Measurements from ENCODE around the gene FAM174A.

The FAM174A gene

DNA sequence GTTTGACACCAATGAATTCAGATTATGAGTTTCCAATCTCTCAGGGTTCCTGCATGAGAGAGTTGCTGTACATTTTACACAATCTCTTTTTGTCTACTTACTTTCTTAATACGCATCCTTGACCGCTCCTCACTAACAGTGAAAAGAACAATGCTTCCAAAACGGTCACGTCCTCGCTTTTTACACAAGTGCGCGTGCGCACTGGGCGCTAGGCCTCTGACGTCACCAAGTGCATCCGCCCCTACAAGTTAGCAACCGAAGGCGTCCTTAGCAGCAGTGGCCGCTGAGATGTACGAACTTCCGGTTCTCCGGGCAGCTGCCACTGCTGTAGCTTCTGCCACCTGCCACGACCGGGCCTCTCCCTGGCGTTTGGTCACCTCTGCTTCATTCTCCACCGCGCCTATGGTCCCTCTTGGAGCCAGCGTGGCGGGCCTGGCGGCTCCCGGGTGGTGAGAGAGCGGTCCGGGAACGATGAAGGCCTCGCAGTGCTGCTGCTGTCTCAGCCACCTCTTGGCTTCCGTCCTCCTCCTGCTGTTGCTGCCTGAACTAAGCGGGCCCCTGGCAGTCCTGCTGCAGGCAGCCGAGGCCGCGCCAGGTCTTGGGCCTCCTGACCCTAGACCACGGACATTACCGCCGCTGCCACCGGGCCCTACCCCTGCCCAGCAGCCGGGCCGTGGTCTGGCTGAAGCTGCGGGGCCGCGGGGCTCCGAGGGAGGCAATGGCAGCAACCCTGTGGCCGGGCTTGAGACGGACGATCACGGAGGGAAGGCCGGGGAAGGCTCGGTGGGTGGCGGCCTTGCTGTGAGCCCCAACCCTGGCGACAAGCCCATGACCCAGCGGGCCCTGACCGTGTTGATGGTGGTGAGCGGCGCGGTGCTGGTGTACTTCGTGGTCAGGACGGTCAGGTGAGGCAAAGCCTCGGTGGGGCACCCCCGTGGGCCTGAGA, at the start of gene FAM174A:
Gene FAM174A, plus strand, starts transcription at position 315 of the 946 bp plus-strand sequence. Its CDS starts 157 bp downstream, at position 472.
- DNase-seq (ENCODE audit: low read depth) = peak; percentile 86

DNA sequence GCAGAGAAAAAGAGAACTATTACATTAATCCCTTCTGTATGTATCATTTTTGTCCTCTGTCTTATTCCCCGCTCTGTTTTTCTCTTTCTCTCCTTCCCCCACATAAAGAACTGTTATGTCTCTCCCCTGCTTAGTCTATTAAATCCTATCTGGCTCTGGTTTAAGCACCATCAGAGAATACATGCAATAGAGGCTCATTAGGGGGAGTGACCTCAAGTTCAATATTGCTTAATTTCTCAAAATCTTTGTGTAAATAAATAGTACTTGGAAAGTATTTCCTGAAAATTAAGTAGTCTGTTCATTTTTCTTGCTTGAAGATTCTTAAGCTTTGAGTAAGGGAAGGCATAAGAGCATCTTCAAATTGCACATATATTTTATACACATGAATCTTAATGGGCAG, 41.2 kb upstream of the FAM174A start:
- DNase-seq (ENCODE audit: low read depth) = no peak

DNA sequence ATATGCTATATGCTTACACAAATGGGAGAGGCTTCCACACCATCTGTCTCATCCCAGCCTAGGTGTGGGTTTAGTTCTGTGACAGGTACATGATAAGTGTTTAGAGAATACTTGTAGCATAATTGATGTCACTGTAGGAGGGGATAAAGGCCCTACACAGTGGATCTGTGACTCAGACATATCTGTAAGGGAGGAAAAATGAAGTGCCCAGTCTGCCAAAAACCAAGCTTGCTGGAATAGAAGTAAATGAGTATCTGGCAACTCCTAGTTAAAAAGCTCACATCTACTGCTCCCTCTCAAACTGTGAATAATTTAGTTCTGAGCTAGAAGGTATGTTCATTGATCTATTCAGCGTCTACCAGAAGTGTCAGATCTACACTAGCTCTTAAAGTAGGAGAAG, 38.9 kb upstream of the FAM174A start:
- DNase-seq (ENCODE audit: low read depth) = no peak

DNA sequence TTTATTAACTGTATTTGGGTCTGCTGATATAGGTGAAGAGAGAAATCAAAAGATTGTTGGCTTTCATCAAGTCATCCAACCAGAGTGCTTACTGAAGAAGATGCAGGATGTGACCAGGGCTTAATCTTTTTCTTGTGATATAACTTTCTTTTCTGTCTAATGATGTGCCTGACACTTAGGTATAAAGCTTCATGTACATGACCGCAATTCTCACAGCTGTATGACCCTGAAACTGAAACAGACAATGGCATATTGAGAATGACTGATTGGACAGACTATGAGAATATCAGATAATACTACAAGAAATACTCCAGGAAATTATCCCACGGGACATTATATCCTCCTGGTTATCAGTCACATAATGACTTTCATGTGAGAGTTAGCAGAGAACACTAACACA, 32.5 kb upstream of the FAM174A start:
- DNase-seq (ENCODE audit: low read depth) = no peak

DNA sequence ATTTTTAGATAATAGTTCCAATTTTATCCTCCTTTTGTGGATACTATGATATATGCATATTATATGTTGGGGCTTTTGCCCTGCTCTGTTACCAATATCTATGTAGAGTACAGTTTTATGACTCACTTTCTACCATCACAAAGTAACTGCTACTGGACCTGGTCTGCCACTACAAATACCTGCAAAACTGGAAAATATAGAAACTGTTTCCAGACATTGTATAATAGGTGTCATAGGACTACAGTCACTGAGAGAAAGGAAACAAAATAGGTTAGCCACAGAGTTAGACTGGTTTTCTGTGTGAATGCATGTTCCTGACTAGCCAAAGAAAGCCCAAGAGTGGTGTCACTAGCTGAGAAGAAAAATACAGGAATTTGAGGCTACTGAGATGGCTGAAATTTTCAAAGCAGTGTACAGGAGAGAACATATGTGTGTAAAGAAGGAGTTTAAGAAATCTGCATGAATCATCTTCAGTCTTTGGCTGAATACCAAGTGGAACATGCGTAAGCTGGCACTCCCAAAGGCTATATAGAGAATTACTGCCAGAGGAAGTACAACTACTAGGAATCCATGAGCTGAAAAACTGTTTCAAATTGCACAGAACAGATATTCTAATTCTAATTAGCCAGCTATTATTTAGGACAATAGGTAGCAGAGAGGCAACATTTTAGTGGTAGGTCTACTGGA, 29.0 kb upstream of the FAM174A start:
- DNase-seq (ENCODE audit: low read depth) = no peak

DNA sequence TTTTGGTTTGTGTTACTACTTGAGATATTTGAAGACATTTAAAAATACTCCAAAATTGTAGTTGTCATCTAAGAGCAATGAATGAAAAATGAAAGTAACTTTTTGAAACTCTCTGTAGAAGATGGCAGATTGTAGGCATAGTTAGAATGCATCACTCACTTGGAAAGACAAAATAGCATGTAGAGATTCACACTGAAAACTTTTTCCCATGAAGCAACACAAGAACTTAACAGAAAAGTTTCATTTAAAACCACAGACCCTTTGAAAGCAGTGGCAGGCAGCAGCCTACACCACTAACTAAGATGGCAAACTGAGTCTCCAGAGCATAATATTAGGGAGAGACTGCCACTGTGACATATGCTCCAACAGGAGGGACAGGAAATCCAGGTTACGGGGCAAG, 18.9 kb upstream of the FAM174A start:
- no peak for DNase-seq (ENCODE audit: low read depth)

DNA sequence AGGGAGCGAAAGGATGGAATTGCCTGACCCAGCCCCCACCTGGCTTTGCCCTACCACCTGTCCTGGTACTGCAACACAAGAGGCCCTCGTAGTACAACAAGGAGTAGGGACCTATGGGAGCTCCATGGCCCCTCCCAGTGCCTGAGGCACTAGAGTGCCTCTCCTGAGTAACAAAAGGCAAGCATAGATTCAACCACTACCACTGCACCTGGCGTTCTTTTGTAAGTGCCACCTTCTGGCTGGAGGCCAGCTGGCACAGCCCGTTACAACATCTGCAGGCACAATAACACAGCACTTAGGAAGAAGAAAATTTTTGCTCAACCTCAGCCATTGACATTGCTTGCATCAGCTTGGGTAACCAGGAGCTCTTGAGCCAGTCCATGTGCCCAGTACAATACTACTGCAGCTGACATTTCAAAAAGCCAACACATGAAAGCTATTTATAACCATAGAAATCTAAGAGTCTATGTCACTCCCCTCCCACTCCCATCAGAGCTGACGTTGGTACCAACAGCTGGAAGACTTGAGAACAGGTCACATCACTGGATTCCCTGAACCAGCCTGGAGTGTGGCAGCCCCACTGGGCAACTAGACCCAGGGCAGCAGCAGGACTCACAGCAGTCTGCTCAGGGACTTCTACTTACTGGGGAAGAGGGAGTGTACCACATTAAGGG, 17.7 kb upstream of the FAM174A start:
- no peak for DNase-seq (ENCODE audit: low read depth)

DNA sequence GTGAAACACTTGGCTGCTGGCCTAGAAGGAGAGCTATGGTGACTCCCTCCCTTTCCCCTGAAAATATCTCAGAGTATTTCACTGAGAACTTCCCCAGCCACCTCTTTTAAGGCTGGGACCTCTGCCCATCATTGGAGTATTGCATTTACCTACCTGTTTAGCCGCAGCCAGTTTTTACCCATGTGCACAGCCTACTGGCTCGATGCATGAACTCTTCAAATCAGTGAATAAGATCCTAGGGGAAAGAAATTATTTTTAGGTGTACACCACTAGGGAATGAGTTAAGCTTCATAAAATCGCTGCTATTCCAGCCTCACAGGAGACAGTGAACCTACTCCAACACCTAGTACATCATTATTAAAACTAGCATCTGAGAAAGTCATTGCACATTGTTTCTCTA, 16.8 kb upstream of the FAM174A start:
- DNase-seq (ENCODE audit: low read depth) = no peak

DNA sequence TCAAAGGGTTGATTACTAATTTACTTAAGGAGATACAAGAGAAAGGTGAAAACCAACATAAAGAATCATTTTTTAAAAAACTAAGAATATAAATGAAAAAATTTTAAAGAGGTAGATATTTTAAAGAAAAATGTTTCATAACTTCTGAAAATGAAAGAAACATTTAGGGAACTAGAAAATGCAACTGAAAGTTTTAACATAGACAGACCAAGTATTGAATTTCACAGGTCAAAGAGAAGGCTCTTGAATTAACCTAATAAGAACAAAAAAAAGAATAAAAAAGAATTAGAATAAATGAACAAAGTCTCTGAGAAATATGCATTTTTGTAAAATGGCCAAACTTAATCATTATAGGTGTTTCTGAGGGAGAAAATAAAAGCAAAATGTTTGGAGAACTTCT, 16.1 kb upstream of the FAM174A start:
- DNase-seq (ENCODE audit: low read depth) = no peak

DNA sequence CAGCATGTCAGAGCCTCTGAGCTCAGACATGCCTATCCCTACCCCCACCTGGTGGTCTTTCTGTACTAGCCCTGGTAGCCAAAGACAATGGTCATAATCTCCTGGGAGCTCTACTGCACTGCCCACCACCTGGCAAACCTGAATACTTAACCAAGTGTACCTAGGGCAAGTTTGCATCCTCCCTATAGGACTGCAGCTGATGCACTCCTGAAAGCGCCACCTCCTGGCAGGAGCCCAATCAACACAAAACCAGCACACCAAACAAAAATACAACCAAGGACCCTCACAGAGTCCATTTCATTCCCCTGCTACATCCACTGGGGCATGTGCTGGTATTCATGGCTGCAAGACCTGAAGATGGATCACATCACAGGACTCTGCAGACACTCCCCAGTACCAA, 14.8 kb upstream of the FAM174A start:
- no peak for DNase-seq (ENCODE audit: low read depth)

DNA sequence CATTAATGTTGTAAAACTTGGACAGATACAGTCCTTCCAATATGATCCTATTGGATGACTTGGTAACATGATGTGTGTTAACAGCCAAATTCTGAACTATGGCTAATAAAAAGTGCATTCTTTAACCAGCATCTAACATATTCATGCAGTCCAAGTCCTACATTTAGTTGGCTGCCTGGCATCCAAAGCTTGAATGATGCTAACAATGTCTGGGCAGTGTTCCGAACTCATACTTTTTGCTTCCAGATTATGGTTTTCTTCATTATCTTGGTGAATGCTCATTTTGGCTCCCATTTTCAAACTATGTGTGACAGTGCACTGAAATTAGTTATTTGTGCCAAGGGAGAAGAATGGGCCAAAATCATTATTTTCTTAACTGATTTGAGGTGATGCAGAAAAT, 2.8 kb downstream of the FAM174A start:
- no peak for DNase-seq (ENCODE audit: low read depth)

DNA sequence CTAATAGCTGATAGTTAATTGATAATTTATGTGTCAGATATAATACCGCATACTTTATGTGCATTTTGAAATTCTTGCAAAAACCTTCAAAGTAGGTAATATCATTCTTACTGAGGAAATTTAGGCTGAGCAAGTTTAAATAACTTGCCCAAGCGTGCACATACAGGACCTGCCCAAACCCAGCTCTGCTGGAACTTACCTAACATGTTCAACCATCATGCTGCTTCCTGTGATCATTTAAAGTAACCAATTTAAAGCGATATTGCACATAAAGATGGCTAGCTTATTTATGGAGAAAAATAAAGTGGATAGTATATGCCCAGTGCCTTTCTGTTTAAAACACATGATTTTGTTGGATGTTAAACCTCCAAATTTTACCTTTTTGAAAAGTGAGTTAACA, 4.3 kb downstream of the FAM174A start:
- DNase-seq (ENCODE audit: low read depth) = no peak

DNA sequence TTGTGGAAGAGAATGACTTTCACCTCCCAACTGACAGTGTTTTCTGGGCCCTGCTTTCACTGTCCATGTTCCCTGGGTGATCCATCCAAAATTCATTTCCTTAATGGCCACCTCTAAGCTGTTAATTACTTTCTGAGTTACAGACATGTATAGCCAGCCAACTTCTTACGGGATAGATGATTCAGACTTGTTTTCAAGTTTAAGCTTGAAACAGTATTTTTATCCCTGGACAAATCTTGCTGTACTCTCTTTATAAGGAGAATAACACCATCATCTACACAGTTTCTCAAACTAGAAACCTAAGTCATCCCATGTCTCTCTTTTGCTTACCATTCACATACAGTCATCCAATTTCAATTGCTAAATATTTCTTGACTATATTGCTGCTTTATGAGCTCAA, 6.9 kb downstream of the FAM174A start:
- DNase-seq (ENCODE audit: low read depth) = no peak

DNA sequence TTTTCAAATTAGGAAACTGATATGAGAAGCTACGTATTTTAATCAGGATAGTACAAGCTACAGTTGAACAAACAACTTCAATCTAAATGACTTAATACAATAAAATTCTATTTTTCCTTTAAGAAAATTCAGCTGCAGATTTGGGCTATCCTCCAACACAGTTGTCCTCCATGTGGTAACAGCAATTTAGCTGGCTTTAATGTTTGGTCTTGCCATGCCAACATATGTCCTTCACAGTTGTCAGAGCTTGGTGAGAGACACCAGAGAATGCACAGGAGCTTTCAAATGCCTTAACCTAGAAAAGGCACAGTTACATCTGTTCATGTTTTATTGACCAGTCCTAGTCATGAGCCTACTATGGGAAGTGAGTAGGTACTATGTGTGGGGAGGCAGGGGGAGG, 10.8 kb downstream of the FAM174A start:
- DNase-seq (ENCODE audit: low read depth) = no peak

DNA sequence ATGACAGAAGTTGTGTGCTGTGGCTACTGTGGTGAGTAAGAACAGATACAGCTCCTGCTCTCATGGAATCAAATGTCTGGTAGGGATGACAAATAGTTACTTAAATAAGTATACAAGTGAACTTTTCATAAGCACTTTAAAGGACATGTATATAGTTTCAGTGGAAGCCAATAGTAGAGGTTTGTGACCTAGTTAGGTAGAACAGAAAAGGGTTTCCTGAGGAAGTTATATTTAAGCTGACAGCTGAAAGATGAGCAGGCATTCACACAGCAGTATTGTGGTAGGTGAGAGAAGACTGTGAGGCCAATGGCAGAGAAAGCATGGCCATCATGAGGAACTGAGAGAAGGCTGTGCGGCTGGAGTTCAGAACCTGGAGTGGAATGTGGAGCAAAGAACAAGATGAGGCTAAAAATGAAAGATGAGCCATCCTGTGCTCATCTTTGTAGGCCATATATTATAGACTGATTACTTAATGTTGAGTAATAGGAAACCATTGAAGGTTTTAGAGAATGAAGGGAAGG, 15.4 kb downstream of the FAM174A start:
- no peak for DNase-seq (ENCODE audit: low read depth)

DNA sequence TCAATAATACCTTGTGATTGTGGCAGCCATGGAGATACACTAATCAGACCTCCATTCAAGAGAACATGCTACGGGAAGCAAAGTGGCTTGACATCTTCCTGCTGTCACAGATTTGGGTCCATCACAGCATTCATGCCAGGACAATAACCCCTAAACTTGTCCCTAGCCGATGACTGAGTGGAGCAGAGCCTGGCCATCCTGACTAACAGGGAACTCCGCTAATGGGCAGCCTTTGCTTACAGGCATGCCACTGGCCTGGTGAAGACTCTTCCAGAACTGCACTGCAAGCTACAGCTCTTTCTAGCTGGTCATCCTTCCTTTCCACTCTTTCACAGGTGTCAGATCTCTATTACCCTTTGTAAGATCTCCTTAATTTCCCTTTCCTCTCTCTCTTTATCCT, 16.0 kb downstream of the FAM174A start:
- DNase-seq (ENCODE audit: low read depth) = no peak

DNA sequence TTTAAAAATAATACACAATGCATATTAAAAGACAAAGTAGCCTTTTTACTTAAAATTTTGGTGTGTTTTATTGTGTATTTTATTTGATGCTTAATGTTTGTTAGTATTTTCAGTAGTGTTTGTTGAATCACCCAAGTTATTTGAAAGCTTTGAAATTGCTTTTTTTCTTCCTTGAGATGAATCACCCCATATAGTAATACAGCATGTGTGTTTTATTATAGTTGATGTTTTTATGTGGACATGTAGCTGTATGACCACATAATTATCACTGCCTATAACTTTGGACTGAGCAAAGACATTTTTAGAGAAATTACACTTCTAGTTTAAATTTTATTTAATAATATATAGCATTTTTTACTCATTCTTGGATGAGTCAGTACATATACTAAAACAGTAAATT, 18.0 kb downstream of the FAM174A start:
- no peak for DNase-seq (ENCODE audit: low read depth)

DNA sequence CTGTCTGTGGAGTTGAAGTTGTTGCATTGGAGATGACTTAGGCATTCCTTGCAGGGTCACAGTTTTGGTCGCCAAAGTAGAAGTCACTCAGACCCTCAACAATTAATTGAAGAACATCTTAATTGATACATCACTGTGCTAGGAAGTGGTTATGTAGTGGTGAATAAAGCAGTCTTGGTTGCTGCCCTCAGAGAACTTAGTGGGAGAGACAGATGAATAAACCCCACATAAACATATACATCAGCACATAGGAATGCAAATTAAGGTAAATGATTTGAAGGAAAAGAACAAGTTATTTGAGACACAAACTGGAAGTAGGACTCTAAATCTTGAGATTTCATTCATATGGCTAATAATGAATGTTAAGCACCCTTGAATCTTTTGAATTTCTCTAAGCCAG, 25.7 kb downstream of the FAM174A start:
- DNase-seq (ENCODE audit: low read depth) = no peak

DNA sequence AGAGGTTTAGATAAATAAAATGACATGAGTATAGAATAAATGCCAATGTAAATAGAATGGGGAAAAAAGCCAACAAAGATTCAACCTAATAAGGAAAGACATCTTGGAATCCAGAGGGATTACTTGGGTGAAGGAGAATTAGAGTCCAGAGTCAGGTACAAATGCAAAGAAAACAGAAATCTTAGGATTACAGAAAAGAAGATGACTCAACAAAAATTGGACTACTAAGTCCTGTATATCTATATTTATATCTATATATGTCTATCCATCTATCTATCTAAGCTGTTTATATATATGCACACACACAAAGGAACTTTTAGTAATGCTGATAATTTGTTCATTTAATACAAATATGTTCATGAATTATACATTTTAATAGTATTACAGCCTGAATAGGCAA, 27.6 kb downstream of the FAM174A start:
- no peak for DNase-seq (ENCODE audit: low read depth)

DNA sequence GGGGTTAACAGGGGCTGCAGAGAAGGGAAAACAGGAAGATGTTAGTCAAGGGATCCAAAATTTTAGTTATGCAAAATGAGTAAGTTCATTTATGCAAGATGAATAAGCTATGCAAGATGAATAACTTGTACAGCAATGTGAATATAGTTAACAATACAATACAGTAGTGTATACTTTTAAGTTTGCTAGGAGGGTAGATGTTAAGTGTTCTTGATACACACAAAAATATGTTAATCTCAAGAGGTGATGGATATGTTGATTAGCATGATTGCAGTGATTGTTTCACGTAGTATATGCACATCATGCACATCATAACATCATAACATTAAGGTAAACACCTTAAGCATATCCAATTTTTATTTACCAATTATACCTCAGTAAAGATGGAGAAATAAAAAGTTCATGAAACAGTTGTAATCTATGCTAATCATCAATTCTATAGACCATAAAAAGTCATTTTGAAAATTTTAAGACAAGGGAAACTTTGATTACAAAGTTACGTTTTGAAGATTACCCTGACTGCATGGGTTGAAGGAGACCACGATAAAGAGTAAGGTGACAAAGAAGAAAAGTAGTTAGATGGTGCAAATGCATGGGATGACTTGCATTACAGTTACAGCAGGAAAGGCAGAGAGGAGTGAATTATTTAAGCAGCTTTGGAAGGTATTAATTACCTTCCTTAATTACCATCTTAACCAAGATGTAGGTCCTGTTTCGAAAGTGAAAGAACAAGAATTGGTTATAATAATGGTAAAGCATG, 31.4 kb downstream of the FAM174A start:
- no peak for DNase-seq (ENCODE audit: low read depth)

DNA sequence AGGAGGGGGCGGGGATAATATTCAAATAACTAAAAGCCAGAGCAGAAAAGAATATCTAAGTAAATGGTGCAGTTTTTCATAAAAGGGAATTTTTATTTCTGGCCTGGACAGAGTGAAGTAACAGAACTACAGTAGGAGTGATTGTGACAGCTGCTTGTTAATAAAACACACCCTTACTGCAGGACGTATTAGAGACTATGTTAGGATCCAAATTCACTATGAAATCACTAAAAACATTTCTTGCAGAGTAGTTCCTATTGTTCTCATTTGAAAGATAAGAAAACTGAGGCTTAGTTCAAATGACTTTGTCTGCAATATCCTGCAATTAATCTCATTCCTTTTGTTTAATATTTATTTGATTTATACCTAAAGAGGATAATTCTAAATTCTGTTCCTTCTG, 39.5 kb downstream of the FAM174A start:
- no peak for DNase-seq (ENCODE audit: low read depth)

DNA sequence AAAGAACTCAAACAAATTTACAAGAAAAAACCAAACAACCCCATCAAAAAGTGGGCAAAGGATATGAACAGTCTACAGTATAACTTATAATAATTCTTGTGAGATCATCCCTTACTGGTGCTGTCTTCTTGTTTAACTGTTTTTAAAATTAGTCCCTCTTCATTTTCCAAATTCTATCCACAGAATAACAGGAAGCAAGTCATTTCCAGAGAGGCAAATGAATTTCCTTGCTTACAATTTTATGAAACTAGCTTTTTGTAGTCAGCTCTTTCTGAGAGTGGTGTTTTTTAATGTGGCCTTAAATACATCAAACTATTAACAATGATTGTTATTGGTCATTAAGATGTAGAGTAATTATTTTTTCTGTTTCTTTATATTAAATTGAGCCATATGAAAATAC, 40.6 kb downstream of the FAM174A start:
- no peak for DNase-seq (ENCODE audit: low read depth)
